Uterus (tissue), 4 donors: ENCODE results near the gene NMT1. TPM values are rescaled to one million over a fixed set of nuclear protein-coding genes. Genes with fewer than 3 reads are reported as not detected.

Source experiments
- DNase-seq, 2 donors: peaks; one replicate each; pipeline ENCODE4 v3.0.0-alpha.2; 2019 to 2020
- H3K27ac ChIP-seq, 2 donors: fragments of 200-600 bp; sonication (generic); 1 replicate in 1 of 2; 2 replicates in 1 of 2; pipeline ENCODE4 v1.5.1; 2016 to 2018
- H3K27me3 ChIP-seq, 2 donors: fragments of 200-600 bp; sonication (generic); one replicate each; pipeline ENCODE4 v1.5.1; 2018 to 2019; ENCODE audit warnings: control low read depth in 1 of 2
- H3K36me3 ChIP-seq, 2 donors: fragments of 200-600 bp; sonication (generic); one replicate each; pipeline ENCODE4 v1.5.1; 2019; ENCODE audit warnings: control low read depth in 1 of 2
- H3K4me1 ChIP-seq, 2 donors: fragments of 200-600 bp; sonication (generic); one replicate each; pipeline ENCODE4 v1.5.1; 2018 to 2019; ENCODE audit warnings: control low read depth in 1 of 2
- H3K4me3 ChIP-seq, 2 donors: fragments of 200-600 bp; sonication (generic); 1 replicate in 1 of 2; 2 replicates in 1 of 2; pipeline ENCODE4 v1.5.1; 2018 to 2019; ENCODE audit warnings: mild to moderate bottlenecking in 1 of 2
- H3K9me3 ChIP-seq, 2 donors: fragments of 200-600 bp; sonication (generic); one replicate each; pipeline ENCODE4 v1.5.1; 2019; ENCODE audit warnings: control low read depth in 1 of 2
- POLR2A ChIP-seq, 2 donors: fragments of 450-650 bp; IDR thresholded peaks; one replicate each; pipeline ENCODE4 v1.6.1; 2016; ENCODE audit warnings: antibody characterized with exemption in 2 of 2, mild to moderate bottlenecking in 1 of 2, moderate library complexity in 1 of 2
- intact Hi-C: fragments of 100-400 bp; cut with DNase I; formaldehyde crosslinking; loops from one replicate; pipeline ENCODE4 v1.15.1; 2023; ENCODE audit warnings: low total_unique reads
- total RNA-seq, 4 donors: library from RNA; depleted of rRNA in 3 of 4; stranded (reverse); fragments of >200 nt in 3 of 4; gene quantifications; one replicate each; pipeline versions ENCODE4 v1.1.0 to v1.2.4, GENCODE V29; 2014 to 2023
- TF ChIP-seq, protein P1 (sequence below), 4 experiments: fragments of 200-600 bp in 2 of 4; fragments of 450-650 bp in 2 of 4; sonication (generic) in 2 of 4; IDR thresholded peaks; one replicate each; pipeline ENCODE4 v1.5.1; 2016 to 2019; ENCODE audit warnings: antibody characterized with exemption in 4 of 4, mild to moderate bottlenecking in 2 of 4, moderate library complexity in 1 of 4
- donor health status: DM: yes; HTN: yes; CAD: no.

NMT1 gene
- total RNA-seq, 4 donors from 2014 or later = 25.6 to 115 (median 72.3) TPM

DNA sequence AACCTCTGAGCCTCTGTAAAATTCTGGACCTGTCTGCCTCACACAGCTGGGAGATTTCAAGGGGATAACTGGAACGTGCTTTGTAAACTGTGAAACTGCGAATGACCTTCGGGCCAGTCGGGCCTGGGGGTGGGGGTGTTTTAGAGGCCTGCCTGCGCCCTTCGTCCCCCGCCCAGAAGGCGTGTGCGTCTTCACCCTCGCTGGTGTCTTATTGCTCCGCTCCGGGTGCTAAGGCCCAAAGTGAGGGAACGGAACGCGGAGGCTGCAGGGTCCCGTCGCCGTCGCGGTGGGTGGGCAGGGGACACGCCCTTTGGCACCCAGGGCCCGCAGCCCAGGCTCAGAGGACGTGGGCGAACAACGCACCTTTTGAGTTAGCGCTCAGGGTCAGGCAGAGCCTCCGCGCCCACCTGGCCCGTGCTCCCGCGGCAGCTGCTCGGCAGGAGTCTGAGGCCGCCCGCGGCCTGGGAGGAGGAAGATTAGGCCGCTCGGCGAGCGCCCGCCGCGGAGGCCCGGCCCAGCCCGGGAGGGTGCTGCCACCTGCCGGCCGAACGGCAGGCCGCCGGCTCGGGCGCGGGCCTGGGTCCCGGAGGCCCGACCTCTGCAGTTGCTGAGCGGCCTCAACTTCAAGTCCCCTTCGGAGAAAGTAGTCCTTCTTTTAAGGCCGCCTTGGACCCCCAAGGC, 39.4 kb upstream of the NMT1 start:
- intact Hi-C loops = loop anchor here (5.0 kb wide), 1 partner anchor 99 kb away; no protein-coding TSS in a partner anchor
- DNase-seq = peak; percentile 52 to 69

DNA sequence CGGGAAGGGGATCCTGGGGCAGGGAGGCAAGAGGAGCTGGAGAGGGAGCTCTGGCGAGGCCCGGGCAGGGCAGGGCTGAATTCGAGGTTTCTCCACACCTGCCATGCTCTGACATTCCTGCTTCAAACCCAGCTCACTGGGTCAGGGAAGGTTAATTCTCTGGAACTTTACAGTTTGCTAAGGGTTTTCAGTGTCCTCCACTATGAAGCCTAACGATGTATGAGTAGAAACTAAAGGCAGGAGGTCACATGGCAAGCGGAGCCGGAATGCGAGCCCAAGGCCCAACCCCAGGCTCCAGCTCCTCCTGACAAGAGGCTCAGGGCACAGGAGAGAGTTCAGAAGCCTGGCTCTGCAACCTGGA, 38.8 kb upstream of the NMT1 start:
- TF ChIP-seq POLR2A (IDR thresholded peaks at IDR 0.05) = no peak
- TF ChIP-seq, protein P1, sequence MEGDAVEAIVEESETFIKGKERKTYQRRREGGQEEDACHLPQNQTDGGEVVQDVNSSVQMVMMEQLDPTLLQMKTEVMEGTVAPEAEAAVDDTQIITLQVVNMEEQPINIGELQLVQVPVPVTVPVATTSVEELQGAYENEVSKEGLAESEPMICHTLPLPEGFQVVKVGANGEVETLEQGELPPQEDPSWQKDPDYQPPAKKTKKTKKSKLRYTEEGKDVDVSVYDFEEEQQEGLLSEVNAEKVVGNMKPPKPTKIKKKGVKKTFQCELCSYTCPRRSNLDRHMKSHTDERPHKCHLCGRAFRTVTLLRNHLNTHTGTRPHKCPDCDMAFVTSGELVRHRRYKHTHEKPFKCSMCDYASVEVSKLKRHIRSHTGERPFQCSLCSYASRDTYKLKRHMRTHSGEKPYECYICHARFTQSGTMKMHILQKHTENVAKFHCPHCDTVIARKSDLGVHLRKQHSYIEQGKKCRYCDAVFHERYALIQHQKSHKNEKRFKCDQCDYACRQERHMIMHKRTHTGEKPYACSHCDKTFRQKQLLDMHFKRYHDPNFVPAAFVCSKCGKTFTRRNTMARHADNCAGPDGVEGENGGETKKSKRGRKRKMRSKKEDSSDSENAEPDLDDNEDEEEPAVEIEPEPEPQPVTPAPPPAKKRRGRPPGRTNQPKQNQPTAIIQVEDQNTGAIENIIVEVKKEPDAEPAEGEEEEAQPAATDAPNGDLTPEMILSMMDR (IDR thresholded peaks at IDR 0.05) = no peak
- H3K27ac ChIP-seq = peak overlapping the region; percentile 80 to 86
- H3K27me3 ChIP-seq = no peaks in the 10 kb centered on the region
- H3K4me3 ChIP-seq = peak overlapping the region in 1 of 2 donors; percentile 44
- intact Hi-C loops = loop anchor here (5.0 kb wide), 1 partner anchor 100 kb away; no protein-coding TSS in a partner anchor
- no peaks in the 10 kb centered on the region for H3K9me3 ChIP-seq
- H3K36me3 ChIP-seq = no peaks in the 10 kb centered on the region
- no peak for DNase-seq
- H3K4me1 ChIP-seq = peaks cover 0 to 24% of the 10 kb centered on the region in 2 donors

More for the DNA sequence above, 39.4 kb upstream of the NMT1 start:
- peaks cover 0 to 24% of the 10 kb centered on the region in 2 donors for H3K4me1 ChIP-seq
- H3K27me3 ChIP-seq = no peaks in the 10 kb centered on the region
- TF ChIP-seq, protein P1 (IDR thresholded peaks at IDR 0.05) = peak; percentile 81 to 98 (median 94)
- peak in 1 of 2 donors; percentile 37 for TF ChIP-seq POLR2A (IDR thresholded peaks at IDR 0.05)
- peak overlapping the region; percentile 80 to 86 for H3K27ac ChIP-seq
- no peaks in the 10 kb centered on the region for H3K9me3 ChIP-seq
- H3K36me3 ChIP-seq = no peaks in the 10 kb centered on the region
- H3K4me3 ChIP-seq = peak overlapping the region; percentile 44 to 46

DNA sequence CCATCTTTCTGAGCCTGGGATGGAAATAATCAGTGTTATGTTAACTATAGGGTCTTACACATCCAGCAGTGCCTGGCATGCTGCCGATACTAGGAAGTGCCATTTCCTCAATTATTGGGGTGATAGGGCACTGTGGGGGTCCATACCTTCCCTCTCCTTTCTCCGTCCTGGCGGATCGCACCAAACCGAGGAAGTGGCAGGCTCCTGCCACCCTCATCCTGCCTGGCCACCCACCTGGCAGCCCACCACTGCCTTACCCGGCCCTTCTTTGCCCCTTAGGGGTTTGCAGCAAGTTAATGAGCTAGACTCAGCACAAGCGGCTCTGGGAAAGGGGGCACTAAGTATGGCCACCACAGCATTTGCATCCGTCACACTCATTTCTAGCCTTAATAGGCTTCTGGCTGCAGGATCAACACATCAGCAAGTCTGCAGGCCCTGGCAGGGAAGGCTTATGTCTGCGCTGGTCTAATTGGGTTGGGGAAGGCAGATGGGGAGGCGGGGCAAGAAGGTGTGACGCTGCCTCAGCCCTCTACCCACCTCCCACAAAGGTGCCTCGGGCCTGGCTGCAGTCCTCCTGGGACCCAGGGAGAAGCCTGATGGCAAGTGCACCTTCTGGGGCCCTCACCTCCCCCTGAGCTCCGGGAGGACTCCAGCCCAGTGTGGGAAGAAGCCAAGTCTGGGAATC, 38.3 kb upstream of the NMT1 start:
- peak overlapping the region; percentile 80 to 86 for H3K27ac ChIP-seq
- intact Hi-C loops = loop anchor here (5.0 kb wide), 1 partner anchor 100 kb away; no protein-coding TSS in a partner anchor
- H3K27me3 ChIP-seq = no peaks in the 10 kb centered on the region
- H3K36me3 ChIP-seq = no peaks in the 10 kb centered on the region
- H3K9me3 ChIP-seq = no peaks in the 10 kb centered on the region
- no peak overlapping the region for H3K4me3 ChIP-seq
- TF ChIP-seq, protein P1 (IDR thresholded peaks at IDR 0.05) = no peak
- TF ChIP-seq POLR2A (IDR thresholded peaks at IDR 0.05) = no peak
- peaks cover 0 to 24% of the 10 kb centered on the region in 2 donors for H3K4me1 ChIP-seq
- DNase-seq = no peak

DNA sequence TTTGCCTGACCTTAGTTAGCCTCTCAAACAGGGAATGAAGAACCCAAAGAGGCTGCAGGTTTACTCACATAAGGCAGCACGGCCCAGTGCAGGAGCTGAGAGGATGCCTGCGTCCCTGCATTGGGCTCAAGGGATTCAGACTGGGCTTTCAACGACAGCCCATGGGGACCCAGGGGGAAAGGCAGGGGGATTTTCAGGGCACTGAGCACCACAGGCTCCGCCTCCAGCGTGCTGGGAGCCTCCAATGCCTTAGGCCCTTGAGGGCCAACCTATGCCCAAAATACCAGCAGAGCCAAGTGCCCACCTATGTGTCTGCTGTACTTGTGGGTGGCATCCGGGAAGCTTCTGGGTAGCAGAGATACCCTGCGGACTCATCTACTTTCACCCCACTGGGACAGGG, 32.0 kb upstream of the NMT1 start:
- intact Hi-C loops = no loop called here

More for the DNA sequence above, 32.0 kb upstream of the NMT1 start:
- no peaks in the 10 kb centered on the region for H3K4me1 ChIP-seq
- H3K4me3 ChIP-seq = no peak overlapping the region
- H3K27ac ChIP-seq = no peak overlapping the region
- no peak for DNase-seq
- TF ChIP-seq, protein P1 (IDR thresholded peaks at IDR 0.05) = no peak
- TF ChIP-seq POLR2A (IDR thresholded peaks at IDR 0.05) = no peak
- H3K9me3 ChIP-seq = no peaks in the 10 kb centered on the region
- H3K27me3 ChIP-seq = no peaks in the 10 kb centered on the region
- no peaks in the 10 kb centered on the region for H3K36me3 ChIP-seq
